Measurements from ENCODE around the gene TBC1D22A.

DNA sequence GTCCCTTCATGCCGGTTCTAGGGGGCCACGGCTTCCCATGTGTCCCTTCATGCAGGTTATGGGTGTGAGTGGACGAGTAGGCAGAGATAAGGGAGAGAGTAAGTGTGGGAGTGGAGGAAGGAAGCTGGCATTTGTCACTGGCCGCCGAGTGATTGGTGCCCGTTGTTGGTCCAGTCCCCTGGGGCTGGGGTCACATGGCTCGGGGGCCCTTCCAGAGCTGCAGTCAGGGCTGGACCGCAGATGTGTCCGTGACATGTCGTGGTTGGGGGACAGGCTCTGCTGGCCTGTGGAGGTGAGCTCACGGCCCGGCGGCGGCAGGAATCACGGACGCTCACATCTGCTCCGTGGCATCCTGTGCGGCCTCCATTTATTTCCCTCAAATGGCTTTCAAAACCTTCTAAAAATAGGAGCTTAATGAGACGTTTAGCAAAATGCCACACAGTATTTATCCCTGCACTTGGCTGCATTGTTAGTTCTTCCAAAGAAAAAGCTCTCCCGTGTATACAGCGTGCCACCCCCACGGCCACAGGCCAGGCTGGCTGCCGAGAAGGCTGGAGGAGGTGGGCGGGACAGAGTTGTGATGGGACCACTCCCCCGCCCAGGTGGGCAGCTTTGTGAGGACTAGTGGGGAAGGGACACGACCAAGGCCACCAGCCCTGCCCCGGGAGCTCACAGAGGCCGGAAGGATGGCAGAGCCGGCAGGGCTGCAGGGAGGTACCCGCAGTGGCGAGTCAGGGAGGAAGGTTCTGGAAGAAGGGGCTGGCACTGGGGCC lies 386.7 kb downstream of the TBC1D22A start:
- TF ChIP-seq POLR2A (IDR thresholded peaks at IDR 0.05; ENCODE audit: low read length) (no peak), GATA1 (IDR thresholded peaks at IDR 0.05; ENCODE audit: low read depth, low read length) (no peak)
